Loucy (cell line): Measurements from ENCODE around the gene CMTM8.
"Not testable (repeated sequence)": the region's sequence is repeated elsewhere in the genome, so short reads cannot be mapped to it uniquely, and the experiment has no call there.

Experiments
- H2AFZ ChIP-seq: fragments of 200-600 bp; sonication (generic); 2 replicates; pipeline ENCODE4 v1.6.0; 2016; ENCODE audit warnings: antibody characterized with exemption, mild to moderate bottlenecking, low read length, moderate library complexity
- H3F3A ChIP-seq: fragments of 200-600 bp; 2 replicates; pipeline ENCODE4 v1.6.0; 2016; ENCODE audit warnings: antibody characterized with exemption, low read depth, mild to moderate bottlenecking
- H3K27me3 ChIP-seq: fragments of 200-600 bp; sonication (generic); 2 replicates; pipeline ENCODE4 v1.6.1; 2014; ENCODE audit warnings: low read length, mild to moderate bottlenecking; ENCODE audit not compliant: insufficient read depth, poor library complexity, severe bottlenecking
- H3K36me3 ChIP-seq: fragments of 200-600 bp; sonication (generic); 2 replicates; pipeline ENCODE4 v1.6.1; 2016; ENCODE audit warnings: low read length; ENCODE audit not compliant: insufficient read depth
- H3K4me1 ChIP-seq: fragments of 200-600 bp; sonication (generic); 2 replicates; pipeline ENCODE4 v1.5.1; 2014; ENCODE audit warnings: low read length, mild to moderate bottlenecking; ENCODE audit not compliant: insufficient read depth, poor library complexity, severe bottlenecking
- H3K4me2 ChIP-seq: fragments of 200-600 bp; sonication (generic); 2 replicates; pipeline ENCODE4 v1.6.0; 2014; ENCODE audit warnings: antibody characterized with exemption, low read length, low read depth, mild to moderate bottlenecking; ENCODE audit not compliant: poor library complexity, severe bottlenecking
- H3K4me3 ChIP-seq: fragments of 200-600 bp; sonication (generic); 2 replicates; pipeline ENCODE4 v1.5.1; 2014; ENCODE audit warnings: low read length, mild to moderate bottlenecking, mixed read lengths; ENCODE audit not compliant: poor library complexity, severe bottlenecking
- H3K79me2 ChIP-seq: fragments of 200-600 bp; sonication (generic); 2 replicates; pipeline ENCODE4 v1.6.1; 2014; ENCODE audit warnings: low read length; ENCODE audit not compliant: insufficient read depth
- H3K9ac ChIP-seq: fragments of 200-600 bp; sonication (generic); 2 replicates; pipeline ENCODE4 v1.6.0; 2014; ENCODE audit warnings: mild to moderate bottlenecking, low read depth, low read length, moderate library complexity; ENCODE audit not compliant: poor library complexity, severe bottlenecking
- H3K9me2 ChIP-seq: fragments of 200-600 bp; sonication (generic); replicated peaks from 2 replicates; pipeline ENCODE4 v1.6.1; 2016; ENCODE audit warnings: low read depth, low read length, mixed read lengths
- H3K9me3 ChIP-seq: fragments of 200-600 bp; sonication (generic); 2 replicates; pipeline ENCODE4 v1.6.1; 2014; ENCODE audit warnings: mild to moderate bottlenecking, antibody characterized with exemption, low read length, low read depth; ENCODE audit not compliant: insufficient read depth
- H4K20me1 ChIP-seq: fragments of 200-600 bp; sonication (generic); 2 replicates; pipeline ENCODE4 v1.6.0; 2014; ENCODE audit warnings: antibody characterized with exemption, low read length, mild to moderate bottlenecking; ENCODE audit not compliant: insufficient read depth, poor library complexity, severe bottlenecking
- CTCF ChIP-seq: fragments of 200-600 bp; sonication (generic); conservative IDR thresholded peaks from 2 replicates; pipeline ENCODE4 v1.5.1; 2014; ENCODE audit warnings: mild to moderate bottlenecking, antibody characterized with exemption, low read length
- EZH2phosphoT487 ChIP-seq: fragments of 200-600 bp; IDR thresholded peaks from 2 replicates; pipeline ENCODE4 v1.6.1; 2018; ENCODE audit warnings: antibody characterized with exemption, mild to moderate bottlenecking, moderate library complexity, borderline replicate concordance

CMTM8 gene

GRCh38 chr3:32383136-32383711 is 144.7 kb downstream of the CMTM8 start:
- Histone ChIP-seq H3K9me2 (no peaks in the 10 kb centered on the region), H4K20me1 (no peaks in the 10 kb centered on the region), H2AFZ (no peak overlapping the region), H3K79me2 (no peaks in the 10 kb centered on the region), H3F3A (no peaks in the 10 kb centered on the region), H3K4me1 (no peaks in the 10 kb centered on the region), H3K27me3 (no peaks in the 10 kb centered on the region), H3K4me2 (no peak overlapping the region), H3K9ac (no peak overlapping the region), H3K36me3 (no peaks in the 10 kb centered on the region), H3K4me3 (no peak overlapping the region), H3K9me3 (no peaks in the 10 kb centered on the region)
- TF ChIP-seq EZH2phosphoT487: no peak
- TF ChIP-seq CTCF: no peak

DNA sequence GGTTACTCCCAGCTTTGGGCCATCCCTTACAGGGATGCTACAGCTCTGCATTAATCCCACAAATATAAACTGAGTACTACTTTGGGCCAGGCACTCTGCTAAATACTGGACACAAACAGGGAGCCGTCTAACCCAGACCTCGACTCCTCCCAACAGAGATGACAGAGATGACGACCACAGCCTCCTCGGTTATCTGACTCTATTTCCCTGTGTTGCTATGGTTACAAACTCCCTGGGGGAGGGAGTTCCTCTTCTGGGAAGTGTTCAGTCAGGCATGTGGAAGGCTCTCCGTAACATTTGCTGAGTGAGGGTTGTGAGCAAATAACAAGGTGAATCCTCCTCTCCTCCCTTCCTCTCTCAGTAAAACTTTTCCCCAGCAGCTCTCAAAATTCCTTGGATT is 146.5 kb downstream of the CMTM8 start:
- Histone ChIP-seq H3K27me3 (no peaks in the 10 kb centered on the region), H3K9me2 (no peaks in the 10 kb centered on the region), H2AFZ (no peak overlapping the region), H3K9ac (no peak overlapping the region), H3K79me2 (no peaks in the 10 kb centered on the region), H3F3A (no peaks in the 10 kb centered on the region), H3K4me1 (no peaks in the 10 kb centered on the region), H3K4me2 (no peak overlapping the region), H3K4me3 (no peak overlapping the region), H3K36me3 (no peaks in the 10 kb centered on the region), H3K9me3 (no peaks in the 10 kb centered on the region), H4K20me1 (no peaks in the 10 kb centered on the region)
- TF ChIP-seq CTCF (no peak), EZH2phosphoT487 (no peak)

DNA sequence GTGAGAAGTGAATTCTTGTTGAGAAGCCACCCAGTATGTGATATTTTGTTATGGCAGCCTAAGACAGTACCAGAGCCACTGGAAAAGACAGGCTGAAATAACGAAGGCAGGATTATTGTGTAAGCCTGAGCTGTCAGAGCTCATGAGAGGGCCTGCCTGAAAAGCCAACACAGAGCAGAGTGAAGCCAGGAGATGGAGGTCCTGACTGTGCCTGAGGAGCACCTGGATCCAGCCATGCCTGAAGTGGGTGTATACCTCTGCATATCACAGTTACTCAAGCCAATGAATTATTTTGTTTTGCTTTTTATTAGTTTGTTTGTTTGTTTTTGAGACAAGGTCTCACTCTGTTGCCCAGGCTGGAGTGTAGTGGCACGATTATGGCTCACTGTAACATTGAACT is 149.0 kb downstream of the CMTM8 start:
- Histone ChIP-seq H3K9me2 (no peaks in the 10 kb centered on the region), H2AFZ (no peak overlapping the region), H3K4me1 (peaks cover 10% of the 10 kb centered on the region), H3F3A (no peaks in the 10 kb centered on the region), H3K27me3 (no peaks in the 10 kb centered on the region), H3K9me3 (no peaks in the 10 kb centered on the region), H4K20me1 (no peaks in the 10 kb centered on the region), H3K4me2 (no peak overlapping the region), H3K79me2 (peaks cover 8% of the 10 kb centered on the region; the same call in 1 of the 2 replicates), H3K36me3 (no peaks in the 10 kb centered on the region), H3K4me3 (no peak overlapping the region), H3K9ac (no peak overlapping the region)
- no peak for TF ChIP-seq CTCF
- TF ChIP-seq EZH2phosphoT487: no peak

GRCh38 chr3:32389577-32389976 is 151.1 kb downstream of the CMTM8 start:
- H3F3A ChIP-seq, H2AFZ ChIP-seq, H4K20me1 ChIP-seq, H3K9me2 ChIP-seq, H3K9me3 ChIP-seq, H3K27me3 ChIP-seq, H3K4me2 ChIP-seq, H3K4me3 ChIP-seq, H3K36me3 ChIP-seq, H3K9ac ChIP-seq: not testable (repeated sequence)
- Histone ChIP-seq H3K4me1 (peaks cover 24% of the 10 kb centered on the region), H3K79me2 (peaks cover 20% of the 10 kb centered on the region; the same call in 1 of the 2 replicates)
